ENCODE measurements around the gene FAM167B. TPM values are rescaled to one million over a fixed set of nuclear protein-coding genes. Genes with fewer than 3 reads are reported as not detected.

The FAM167B gene
- total RNA-seq, 5 donors from 2014 or later (not counting 1 experiment from before 2014, with no cell fraction given), result 0.65 to 1.0 (median 0.95) TPM

DNA sequence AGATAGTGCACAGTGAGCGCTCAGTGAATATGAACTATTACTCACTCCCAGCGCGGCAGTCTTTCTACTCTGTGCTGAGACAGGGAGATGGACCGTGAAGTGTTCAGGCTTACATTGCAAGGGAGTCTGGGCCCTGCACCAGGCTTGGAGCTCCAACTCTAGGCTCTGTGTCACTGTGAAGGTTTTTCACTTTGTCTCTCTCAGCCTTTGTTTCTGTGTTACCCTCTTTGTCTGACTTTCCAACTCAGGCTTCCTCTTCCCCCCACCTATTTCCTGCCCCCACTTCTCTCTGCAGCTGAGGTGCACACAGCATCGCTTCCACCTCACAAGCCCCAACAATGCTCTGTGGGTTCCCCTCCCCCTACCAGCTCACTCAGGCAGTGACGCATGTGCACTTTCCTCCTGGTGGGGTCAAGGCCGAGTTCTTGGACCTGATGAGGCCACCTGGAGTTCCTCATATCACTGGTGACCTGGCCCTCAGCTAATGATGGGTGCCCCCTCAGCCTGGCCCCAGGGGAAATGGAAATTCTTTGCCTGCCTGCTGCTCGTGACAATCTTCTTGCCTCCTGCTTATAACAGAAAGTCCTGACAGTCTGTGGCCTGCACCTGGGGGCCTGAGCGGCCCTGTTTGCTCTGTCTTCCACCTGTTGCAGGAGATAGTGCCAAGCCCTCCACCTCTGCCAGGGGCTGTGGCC, 3.0 kb downstream of the FAM167B start:
- peak overlapping the region; percentile 91 to 100 (median 100) for H3K4me3 Mint-ChIP-seq
- H3K27ac Mint-ChIP-seq, result peak overlapping the region; percentile 100
- H3K27me3 Mint-ChIP-seq, result no peaks in the 10 kb centered on the region
- peaks cover 49 to 83% (median 73%) of the 10 kb centered on the region in 3 donors for H3K4me1 Mint-ChIP-seq
- Histone ChIP-seq H3K4me1 (ENCODE audit: control insufficient read depth in 1 of 2, extremely low read depth in 1 of 2, insufficient read depth in 2 of 2, low read length in 2 of 2) (peaks cover 28 to 63% of the 10 kb centered on the region in 2 experiments), H3K9me3 (no peaks in the 10 kb centered on the region), H3K36me3 (ENCODE audit: control insufficient read depth in 2 of 2, extremely low read depth in 1 of 2, insufficient read depth in 1 of 2, low read length in 1 of 2) (peaks cover 3 to 5% of the 10 kb centered on the region in 2 donors), H3K27me3 (replicated peaks in 1 of 2; ENCODE audit: control insufficient read depth in 2 of 2, extremely low read depth in 1 of 2, insufficient read depth in 2 of 2, low read length in 1 of 2) (no peaks in the 10 kb centered on the region), H3K4me3 (ENCODE audit: control insufficient read depth in 1 of 2, extremely low read depth in 1 of 2, low read length in 1 of 2) (peak overlapping the region; percentile 84 to 97), H3K27ac (ENCODE audit: low read length) (peak overlapping the region; percentile 96)
- H3K9me3 Mint-ChIP-seq, result no peaks in the 10 kb centered on the region
- POLR2A ChIA-PET, result interaction anchor here (0.5 to 1.8 kb wide), 7 partner anchors 9 to 981 kb away, joined by 4 to 11 read pairs (median 6); partner anchors contain the start of gene MARCKSL1 (in 1 of the 2)
- 2% methylated on average over 9 of the region's 9 CpGs for WGBS (ENCODE audit: insufficient coverage)
- CTCF ChIA-PET, result interaction anchor here (0.6 to 1.9 kb wide), 9 partner anchors 10 to 92 kb away, joined by 3 to 7 read pairs (median 4); partner anchors contain the start of gene HDAC1 (in 1 of the 2)
- peak; percentile 67 to 92 (median 81) for DNase-seq
- peaks cover 17% of the 10 kb centered on the region for H3K36me3 Mint-ChIP-seq
- peak; percentile 76 to 85 (median 80) for ATAC-seq (replicated peaks in 1 of 4)

DNA sequence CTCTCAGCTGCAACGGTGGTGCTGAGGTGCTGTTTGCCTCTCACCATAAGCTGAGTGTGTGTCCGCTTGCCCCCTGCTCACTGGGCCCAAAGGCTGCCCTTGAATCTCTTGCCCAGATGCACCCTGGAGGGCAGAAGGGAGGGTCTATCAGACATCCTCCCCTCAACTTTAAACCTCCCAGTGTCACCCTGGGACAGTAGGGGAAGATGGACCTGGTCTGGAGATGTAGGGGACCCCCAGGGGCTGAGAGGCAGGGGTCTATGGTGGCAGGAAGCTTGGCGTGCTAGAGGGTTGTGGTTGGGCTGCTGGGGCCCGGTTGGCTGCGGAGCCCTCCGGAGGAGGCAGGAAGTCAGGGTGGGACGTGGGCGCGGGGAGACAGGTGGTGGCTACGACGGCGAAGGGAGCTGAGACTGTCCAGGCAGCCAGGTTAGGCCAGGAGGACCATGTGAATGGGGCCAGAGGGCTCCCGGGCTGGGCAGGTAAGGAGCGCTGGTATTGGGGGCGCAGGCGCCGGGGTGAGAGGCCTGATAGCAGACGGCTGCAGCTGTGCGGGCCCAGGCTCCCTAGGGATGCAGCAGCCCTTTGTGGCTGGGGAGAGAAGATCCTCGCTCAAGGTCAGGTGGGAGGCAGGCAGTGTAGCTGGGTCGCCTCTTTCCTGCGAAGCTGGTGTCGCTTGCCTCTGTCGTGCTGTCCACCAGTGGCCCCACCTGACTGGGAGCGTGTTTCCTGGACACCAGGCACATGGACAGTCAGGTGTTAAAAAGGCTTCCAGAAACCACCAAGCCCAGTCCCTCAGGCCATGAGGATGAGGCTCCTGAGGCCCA, 4.1 kb downstream of the FAM167B start, which contains the start of gene LCK:
TSS of gene LCK (plus strand) at position 373 of the 824 bp plus-strand sequence. CDS start 23,065 bp downstream, outside the sequence.
- H3K4me3 ChIP-seq (ENCODE audit: control insufficient read depth in 1 of 2, extremely low read depth in 1 of 2, low read length in 1 of 2), result peak within 1 kb of the TSS; percentile 84 to 97
- H3K36me3 ChIP-seq (ENCODE audit: control insufficient read depth in 2 of 2, extremely low read depth in 1 of 2, insufficient read depth in 1 of 2, low read length in 1 of 2), result peaks cover 3 to 5% of the 10 kb centered on the region in 2 donors
- Mint-ChIP-seq H3K4me3 (peak within 1 kb of the TSS; percentile 91 to 100 (median 100)), H3K36me3 (peaks cover 21% of the 10 kb centered on the region), H3K9me3 (no peaks in the 10 kb centered on the region), H3K27me3 (no peaks in the 10 kb centered on the region), H3K27ac (peak within 1 kb of the TSS; percentile 100), H3K4me1 (peaks cover 55 to 84% (median 75%) of the 10 kb centered on the region in 3 donors)
- CTCF ChIA-PET, result no interaction called here
- ATAC-seq (replicated peaks in 1 of 4), result peak; percentile 17 to 51 (median 40)
- no peaks in the 10 kb centered on the region for H3K9me3 ChIP-seq
- POLR2A ChIA-PET, result interaction anchor here in 1 of 2 donors (0.6 to 1.2 kb wide), 3 partner anchors 10 to 68 kb away, joined by 4 read pairs; no protein-coding TSS in a partner anchor
- H3K4me1 ChIP-seq (ENCODE audit: control insufficient read depth in 1 of 2, extremely low read depth in 1 of 2, insufficient read depth in 2 of 2, low read length in 2 of 2), result peaks cover 38 to 72% of the 10 kb centered on the region in 2 experiments
- peak within 1 kb of the TSS; percentile 96 for H3K27ac ChIP-seq (ENCODE audit: low read length)
- H3K27me3 ChIP-seq (replicated peaks in 1 of 2; ENCODE audit: control insufficient read depth in 2 of 2, extremely low read depth in 1 of 2, insufficient read depth in 2 of 2, low read length in 1 of 2), result no peaks in the 10 kb centered on the region
- under 1% methylated on average over 23 of the region's 25 CpGs for whole genome bisulfite sequencing (ENCODE audit: insufficient coverage)
- peak in 33 of 35 experiments; percentile 34 to 76 (median 58) for DNase-seq

- peak overlapping the region; percentile 96 for H3K27ac ChIP-seq (ENCODE audit: low read length)
- H3K9me3 ChIP-seq, result no peaks in the 10 kb centered on the region
- H3K4me1 ChIP-seq (ENCODE audit: control insufficient read depth in 1 of 2, extremely low read depth in 1 of 2, insufficient read depth in 2 of 2, low read length in 2 of 2), result peaks cover 42 to 71% of the 10 kb centered on the region in 2 experiments
- H3K9me3 Mint-ChIP-seq, result no peaks in the 10 kb centered on the region
- H3K27me3 Mint-ChIP-seq, result no peaks in the 10 kb centered on the region
- 0% methylated on average over 2 of the region's 10 CpGs for WGBS (ENCODE audit: insufficient coverage)
- no peaks in the 10 kb centered on the region for H3K27me3 ChIP-seq (replicated peaks in 1 of 2; ENCODE audit: control insufficient read depth in 2 of 2, extremely low read depth in 1 of 2, insufficient read depth in 2 of 2, low read length in 1 of 2)
- H3K4me1 Mint-ChIP-seq, result peaks cover 50 to 68% (median 68%) of the 10 kb centered on the region in 3 donors
- H3K27ac Mint-ChIP-seq, result peak overlapping the region; percentile 93
- H3K4me3 ChIP-seq (ENCODE audit: control insufficient read depth in 1 of 2, extremely low read depth in 1 of 2, low read length in 1 of 2), result peak overlapping the region; percentile 84 to 97
- H3K36me3 ChIP-seq (ENCODE audit: control insufficient read depth in 2 of 2, extremely low read depth in 1 of 2, insufficient read depth in 1 of 2, low read length in 1 of 2), result peaks cover 0 to 29% of the 10 kb centered on the region in 2 donors
- DNase-seq (peak in 5 of 35 experiments; percentile 33 to 54 (median 43)), ATAC-seq (replicated peaks in 1 of 4) (peak in 1 of 4 experiments; percentile 32)
- POLR2A ChIA-PET, result interaction anchor here (0.6 to 1.2 kb wide), 7 partner anchors 13 to 561 kb away, joined by 3 to 11 read pairs (median 5); partner anchors contain the start of gene MARCKSL1 (in 1 of the 2)
- peaks cover 36% of the 10 kb centered on the region for H3K36me3 Mint-ChIP-seq
- CTCF ChIA-PET, result interaction anchor here (0.5 to 1.5 kb wide), 9 partner anchors 13 to 183 kb away, joined by 3 to 8 read pairs (median 4); partner anchors contain the start of genes HDAC1 (in 1 of the 2) and TMEM39B (in 1 of the 2)
- peak overlapping the region; percentile 83 to 100 (median 91) for H3K4me3 Mint-ChIP-seq
Observed at GRCh38 chr1:32255072-32256071, 8.3 kb downstream of the FAM167B start.

GRCh38 chr1:32256473-32257226, 9.6 kb downstream of the FAM167B start:
- Histone ChIP-seq H3K36me3 (ENCODE audit: control insufficient read depth in 2 of 2, extremely low read depth in 1 of 2, insufficient read depth in 1 of 2, low read length in 1 of 2) (peaks cover 0 to 38% of the 10 kb centered on the region in 2 donors), H3K27me3 (replicated peaks in 1 of 2; ENCODE audit: control insufficient read depth in 2 of 2, extremely low read depth in 1 of 2, insufficient read depth in 2 of 2, low read length in 1 of 2) (no peaks in the 10 kb centered on the region), H3K9me3 (no peaks in the 10 kb centered on the region), H3K4me1 (ENCODE audit: control insufficient read depth in 1 of 2, extremely low read depth in 1 of 2, insufficient read depth in 2 of 2, low read length in 2 of 2) (peaks cover 42 to 73% of the 10 kb centered on the region in 2 experiments), H3K4me3 (ENCODE audit: control insufficient read depth in 1 of 2, extremely low read depth in 1 of 2, low read length in 1 of 2) (peak overlapping the region; percentile 84 to 97), H3K27ac (ENCODE audit: low read length) (peak overlapping the region; percentile 96)
- ChIA-PET CTCF (interaction anchor here (0.5 to 1.5 kb wide), 3 partner anchors 9 to 1388 kb away, joined by 3 to 5 read pairs (median 3); no protein-coding TSS in a partner anchor), POLR2A (interaction anchor here in 1 of 2 donors (0.5 to 0.6 kb wide), 2 partner anchors 31 to 88 kb away, joined by 3 to 4 read pairs; no protein-coding TSS in a partner anchor)
- WGBS (ENCODE audit: insufficient coverage), result 0% methylated on average over 3 of the region's 9 CpGs
- Mint-ChIP-seq H3K27me3 (no peaks in the 10 kb centered on the region), H3K27ac (peak overlapping the region; percentile 94 to 96), H3K36me3 (peaks cover 40% of the 10 kb centered on the region), H3K9me3 (no peaks in the 10 kb centered on the region), H3K4me3 (peak overlapping the region; percentile 82 to 91 (median 83)), H3K4me1 (peaks cover 52 to 64% (median 62%) of the 10 kb centered on the region in 3 donors)
- DNase-seq (peak in 1 of 35 experiments; percentile 48), ATAC-seq (replicated peaks in 1 of 4) (peak in 1 of 4 experiments; percentile 19)

GRCh38 chr1:32257227-32257508, 10.1 kb downstream of the FAM167B start:
- 80% methylated on average over 2 of the region's 6 CpGs for WGBS (ENCODE audit: insufficient coverage)
- Mint-ChIP-seq H3K36me3 (peaks cover 36% of the 10 kb centered on the region), H3K9me3 (no peaks in the 10 kb centered on the region), H3K27ac (peak overlapping the region; percentile 94 to 96), H3K4me3 (peak overlapping the region; percentile 82 to 91 (median 83)), H3K4me1 (peaks cover 52 to 60% (median 56%) of the 10 kb centered on the region in 3 donors), H3K27me3 (no peaks in the 10 kb centered on the region)
- Histone ChIP-seq H3K36me3 (ENCODE audit: control insufficient read depth in 2 of 2, extremely low read depth in 1 of 2, insufficient read depth in 1 of 2, low read length in 1 of 2) (peaks cover 0 to 41% of the 10 kb centered on the region in 2 donors), H3K4me3 (ENCODE audit: control insufficient read depth in 1 of 2, extremely low read depth in 1 of 2, low read length in 1 of 2) (peak overlapping the region; percentile 84 to 97), H3K4me1 (ENCODE audit: control insufficient read depth in 1 of 2, extremely low read depth in 1 of 2, insufficient read depth in 2 of 2, low read length in 2 of 2) (peaks cover 42 to 78% of the 10 kb centered on the region in 2 experiments), H3K27ac (ENCODE audit: low read length) (peak overlapping the region; percentile 96), H3K9me3 (no peaks in the 10 kb centered on the region), H3K27me3 (replicated peaks in 1 of 2; ENCODE audit: control insufficient read depth in 2 of 2, extremely low read depth in 1 of 2, insufficient read depth in 2 of 2, low read length in 1 of 2) (no peaks in the 10 kb centered on the region)
- DNase-seq (no peak), ATAC-seq (replicated peaks in 1 of 4) (no peak)
- ChIA-PET POLR2A (interaction anchor here in 1 of 2 donors (0.6 to 0.7 kb wide), 2 partner anchors 14 to 32 kb away, joined by 3 to 4 read pairs; no protein-coding TSS in a partner anchor), CTCF (no interaction called here)

All from T-cell (primary cell).